HG03521 (cell line): Measurements from ENCODE around the gene UBQLN1.
"Not testable (repeated sequence)": the region's sequence is repeated elsewhere in the genome, so short reads cannot be mapped to it uniquely, and the experiment has no call there.

Source experiments
- ATAC-seq: cut with Tn5 transposase; IDR thresholded peaks from one replicate; pipeline ENCODE4 v1.9.1; 2021; ENCODE audit warnings: mild to moderate bottlenecking, moderate library complexity; ENCODE audit not compliant: unreplicated experiment

UBQLN1 gene

DNA sequence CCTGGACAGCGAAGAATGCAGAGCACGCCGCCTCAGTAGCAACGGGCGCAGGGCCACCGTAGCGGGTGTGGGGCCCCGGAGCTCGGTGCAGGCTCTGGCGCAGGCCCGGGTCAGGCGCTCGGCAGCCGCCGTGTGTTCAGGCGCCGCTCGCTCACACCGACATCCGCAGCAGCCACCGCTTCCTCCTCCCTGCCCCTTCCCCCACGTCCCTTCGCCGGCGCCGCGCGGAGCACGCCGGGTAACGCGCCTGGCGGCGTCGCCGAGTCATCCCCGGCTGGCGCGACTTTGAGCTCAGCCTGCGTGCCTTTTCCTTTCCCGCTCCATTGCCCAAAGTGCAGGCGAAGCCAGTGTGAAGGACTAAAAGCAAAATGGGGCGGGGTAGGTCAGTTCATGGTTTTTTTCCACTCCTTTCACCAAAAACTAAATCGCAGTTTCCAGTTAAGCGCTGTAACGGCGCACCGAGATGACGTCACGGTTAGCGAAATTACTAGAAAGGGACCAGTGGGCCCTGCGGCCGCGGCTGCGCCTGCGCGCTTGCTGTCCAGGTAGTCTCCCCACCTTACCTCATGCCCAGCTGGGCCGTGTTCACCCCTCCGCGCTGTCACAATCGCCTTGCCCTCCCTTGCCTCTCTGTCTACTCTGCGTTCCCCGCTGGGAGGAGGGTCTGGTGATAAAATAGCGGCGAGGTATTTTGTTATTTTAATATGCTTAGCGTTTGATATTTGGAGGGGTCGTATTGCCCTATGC is at the start of gene UBQLN1:
Gene UBQLN1, minus strand, starts transcription at position 191 of the 747 bp plus-strand sequence. CDS start 279 bp downstream, outside the sequence.
- peak; percentile 73 for ATAC-seq

DNA sequence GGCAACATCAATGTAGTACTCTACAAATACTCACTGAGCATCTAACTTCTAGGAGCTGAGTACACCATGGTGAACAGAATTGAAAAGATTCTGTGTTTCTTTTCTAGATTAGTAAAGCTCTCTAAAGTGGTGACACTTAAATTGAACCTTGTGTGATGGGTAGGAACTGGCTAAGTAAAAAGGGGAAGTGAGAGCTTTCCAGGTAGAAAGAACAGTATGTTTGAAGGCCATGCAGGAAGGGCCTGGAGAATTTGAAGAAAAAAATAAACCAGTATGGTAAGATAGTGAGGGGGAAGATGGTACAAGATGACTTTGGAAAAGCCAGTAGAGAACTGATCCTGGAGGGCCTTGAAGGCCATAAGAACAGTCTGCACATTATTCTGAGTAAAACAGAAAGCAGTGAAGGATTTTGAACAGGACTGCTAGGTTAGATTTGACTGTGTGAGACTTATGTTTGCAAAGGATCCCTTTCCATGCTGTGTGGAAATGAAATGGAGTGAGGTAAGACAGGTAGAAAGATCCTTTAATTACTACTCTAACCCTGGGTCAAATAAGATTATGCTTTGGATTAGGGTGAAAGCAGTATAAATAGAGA is 46.7 kb upstream of the UBQLN1 start:
- ATAC-seq: peak; percentile 51

DNA sequence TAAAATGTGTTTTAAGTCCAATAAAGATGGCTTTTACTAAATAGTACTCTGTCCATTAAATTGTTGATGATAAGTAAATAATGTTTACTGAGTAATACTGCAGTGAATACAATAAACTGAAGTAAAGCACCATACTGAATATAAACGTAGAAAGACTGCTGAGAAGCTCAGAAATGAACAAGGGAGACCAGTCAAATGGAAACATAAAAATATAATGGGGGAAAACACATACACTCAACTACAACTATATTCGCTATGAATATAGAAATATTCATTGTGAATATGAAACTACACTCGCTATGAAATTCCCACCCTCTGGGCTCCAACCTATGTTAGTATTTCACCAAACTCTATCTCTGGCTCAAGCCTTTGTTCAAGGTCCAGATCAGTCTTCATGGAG is 41.9 kb upstream of the UBQLN1 start:
- no peak for ATAC-seq

DNA sequence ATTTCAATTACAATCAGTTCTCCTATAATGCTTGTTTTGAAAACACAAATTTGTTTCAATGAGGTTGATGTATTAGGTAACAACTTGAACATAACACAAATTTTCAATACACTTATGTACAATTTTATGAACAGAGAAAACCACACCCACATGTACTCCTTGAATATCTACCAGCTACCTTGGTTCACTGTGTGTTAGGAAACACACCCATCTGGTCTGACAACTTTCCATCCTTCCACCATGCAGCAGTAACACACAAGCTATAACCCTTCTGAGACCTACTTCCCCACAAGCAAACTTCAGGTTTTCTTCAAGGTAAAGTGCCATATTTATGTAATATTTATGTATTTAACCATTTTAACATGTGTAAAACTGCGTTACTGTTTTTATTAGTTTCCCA is 36.4 kb upstream of the UBQLN1 start:
- no peak for ATAC-seq

DNA sequence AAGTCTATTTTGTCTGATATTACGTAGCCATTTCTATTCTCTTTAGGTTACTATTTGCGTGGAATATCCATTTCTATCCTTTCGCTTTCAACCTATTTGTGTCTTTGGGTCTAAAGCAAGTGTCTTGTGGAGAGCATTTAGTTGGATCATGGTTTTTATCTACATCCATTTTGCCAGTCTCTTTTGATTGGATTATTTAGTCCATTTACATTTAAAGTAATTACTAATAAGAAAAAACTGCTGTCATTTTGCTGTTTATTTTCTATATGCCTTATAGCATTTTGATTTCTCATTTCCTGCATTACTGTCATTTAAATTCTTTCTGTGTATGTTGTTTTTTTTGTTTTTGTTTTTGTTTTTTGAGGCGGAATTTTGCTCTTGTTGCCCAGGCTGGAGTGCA is 26.0 kb upstream of the UBQLN1 start:
- no peak for ATAC-seq

DNA sequence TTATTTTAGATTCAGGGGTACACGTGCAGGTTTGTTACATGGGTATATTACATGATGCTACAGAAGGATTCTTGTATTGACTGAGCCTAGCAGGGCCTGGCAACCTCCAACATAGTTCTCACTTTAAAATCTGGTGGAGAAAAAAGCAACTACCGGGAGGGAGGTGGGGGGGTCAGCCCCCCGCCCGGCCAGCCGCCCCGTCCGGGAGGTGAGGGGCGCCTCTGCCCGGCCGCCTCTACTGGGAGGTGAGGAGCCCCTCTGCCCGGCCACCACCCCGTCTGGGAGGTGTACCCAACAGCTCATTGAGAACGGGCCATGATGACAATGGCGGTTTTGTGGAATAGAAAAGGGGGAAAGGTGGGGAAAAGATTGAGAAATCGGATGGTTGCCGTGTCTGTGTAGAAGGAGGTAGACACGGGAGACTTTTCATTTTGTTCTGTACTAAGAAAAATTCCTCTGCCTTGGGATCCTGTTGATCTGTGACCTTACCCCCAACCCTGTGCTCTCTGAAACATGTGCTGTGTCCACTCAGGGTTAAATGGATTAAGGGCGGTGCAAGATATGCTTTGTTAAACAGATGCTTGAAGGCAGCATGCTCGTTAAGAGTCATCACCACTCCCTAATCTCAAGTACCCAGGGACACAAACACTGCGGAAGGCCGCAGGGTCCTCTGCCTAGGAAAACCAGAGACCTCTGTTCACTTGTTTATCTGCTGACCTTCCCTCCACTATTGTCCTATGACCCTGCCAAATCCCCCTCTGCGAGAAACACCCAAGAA is 21.0 kb upstream of the UBQLN1 start:
- ATAC-seq: not testable (repeated sequence)

DNA sequence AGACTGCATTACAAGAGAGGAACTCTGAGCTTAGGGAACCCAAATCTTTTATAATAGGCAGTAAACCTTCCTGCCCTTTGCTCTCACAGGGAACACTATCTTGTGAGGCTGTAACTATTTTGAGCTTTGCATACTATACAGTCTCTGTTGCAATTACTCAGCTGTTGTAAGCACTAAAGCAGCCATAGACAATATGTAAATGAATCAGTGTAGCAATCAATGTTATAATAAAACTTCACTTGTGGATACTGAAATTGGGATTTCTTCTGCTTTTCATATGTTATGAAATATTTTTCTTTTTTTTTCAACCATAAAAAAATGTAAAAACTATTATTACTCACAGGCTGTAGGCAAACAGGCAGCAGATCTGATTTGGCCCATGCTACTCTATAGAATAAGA is 16.7 kb upstream of the UBQLN1 start:
- ATAC-seq: no peak

DNA sequence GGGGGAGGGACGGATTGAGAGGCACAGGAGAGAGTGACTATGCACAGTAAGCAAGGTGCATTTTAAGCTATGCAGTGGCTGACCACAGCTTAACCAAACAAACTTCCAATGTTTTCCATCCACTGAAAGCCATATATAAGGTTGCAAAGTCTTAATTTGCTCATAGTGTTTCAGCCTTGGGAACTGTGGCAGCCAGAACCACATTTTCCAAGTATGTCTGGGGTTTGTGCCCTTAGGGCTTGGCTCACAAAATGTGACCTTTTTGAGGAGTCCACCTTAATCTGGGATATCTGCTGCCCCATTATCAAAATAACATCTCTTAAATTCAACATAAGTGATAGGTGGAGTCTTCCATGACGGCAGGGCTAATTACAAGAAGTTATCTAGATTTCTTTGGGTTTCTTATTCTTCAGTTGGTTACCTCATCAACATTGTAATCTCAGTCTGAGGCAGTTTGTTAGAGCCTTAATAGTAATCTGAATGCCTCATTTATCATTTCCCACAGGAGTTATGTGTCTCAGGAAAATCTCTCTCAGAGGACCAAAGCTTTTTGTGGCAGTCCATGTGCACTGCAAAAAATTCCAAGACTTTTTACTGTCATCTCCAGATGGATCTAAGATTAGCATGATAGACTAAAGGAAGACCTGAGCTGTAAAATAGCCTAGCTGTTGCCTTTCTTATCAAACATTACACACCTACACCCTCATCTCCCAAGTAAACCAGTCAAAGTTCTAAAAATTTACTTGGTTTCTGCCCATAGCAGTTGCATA is 15.2 kb upstream of the UBQLN1 start:
- no peak for ATAC-seq

DNA sequence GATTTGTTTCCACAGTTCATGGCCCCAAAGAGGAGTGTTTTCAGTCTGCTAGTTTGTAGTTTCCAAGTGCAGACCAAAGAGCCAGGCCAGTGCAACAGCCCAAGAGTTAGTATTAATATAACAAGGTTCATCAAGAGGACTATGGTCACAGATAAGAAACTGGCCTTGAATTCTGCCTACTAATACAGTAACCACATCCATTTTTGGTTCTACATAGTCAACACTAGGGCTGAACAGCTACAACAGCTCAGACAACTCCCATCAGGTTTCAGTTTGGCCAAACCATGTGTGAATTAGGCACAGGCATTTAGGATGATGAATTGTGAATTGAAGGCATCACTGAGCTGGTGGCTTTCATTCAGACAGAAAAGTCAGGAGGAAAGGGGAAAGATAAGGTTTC is 13.8 kb upstream of the UBQLN1 start:
- ATAC-seq: no peak

DNA sequence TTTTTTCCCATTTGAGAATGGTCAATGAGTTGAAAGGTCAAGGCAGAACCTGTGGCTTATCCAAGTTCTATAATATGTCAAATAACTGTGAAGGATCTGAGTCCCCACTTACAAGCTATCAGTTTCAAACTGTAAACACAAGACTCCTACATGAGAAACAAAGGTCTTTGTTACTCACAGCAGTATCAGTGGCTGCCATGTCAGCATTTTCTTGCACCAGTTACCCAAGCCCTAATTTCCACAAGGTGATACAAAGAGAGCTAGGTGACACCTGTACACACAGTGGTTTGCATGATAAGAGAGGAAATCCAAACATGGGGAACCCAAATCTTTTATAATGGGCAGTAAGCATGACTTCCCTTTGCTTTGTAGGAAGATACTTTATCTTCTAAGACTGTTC is 8.0 kb upstream of the UBQLN1 start:
- no peak for ATAC-seq

DNA sequence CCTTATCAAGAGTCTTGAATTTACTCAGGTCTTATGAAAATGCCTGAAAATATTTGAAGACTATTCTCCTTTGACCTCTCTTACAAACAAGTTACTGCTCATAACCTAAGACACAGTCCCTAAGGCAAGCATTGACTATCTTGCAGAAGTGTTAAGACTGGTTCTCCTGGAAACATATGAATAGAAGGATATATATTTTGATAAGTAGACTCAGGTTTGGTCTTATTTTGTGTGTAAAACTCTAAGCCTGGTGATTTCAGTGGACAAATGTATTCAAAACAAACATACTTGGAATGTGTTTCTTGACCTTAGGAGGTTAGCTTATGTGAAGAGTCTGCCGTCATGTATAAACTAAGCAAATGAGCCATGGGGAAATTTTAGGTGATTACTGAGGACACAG is 7.5 kb upstream of the UBQLN1 start:
- ATAC-seq: no peak

DNA sequence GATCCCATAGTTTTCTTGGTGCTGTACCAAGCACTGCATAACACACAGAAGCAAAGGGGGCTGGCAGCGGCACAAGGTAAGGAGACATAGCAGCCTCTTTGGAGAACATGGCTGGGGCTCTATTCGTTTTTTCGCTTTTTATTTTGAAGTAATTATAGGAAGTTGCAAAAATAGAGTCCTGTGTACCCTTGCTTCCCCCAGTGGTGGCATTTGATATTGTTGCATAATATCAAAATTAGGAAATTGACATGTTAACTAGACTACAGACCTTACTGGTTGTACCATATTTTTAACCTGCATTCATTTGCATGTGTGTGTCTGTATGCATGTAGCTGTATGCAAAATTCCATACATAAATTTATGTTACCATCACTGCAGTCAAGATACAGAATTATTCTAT is 6.6 kb upstream of the UBQLN1 start:
- no peak for ATAC-seq

DNA sequence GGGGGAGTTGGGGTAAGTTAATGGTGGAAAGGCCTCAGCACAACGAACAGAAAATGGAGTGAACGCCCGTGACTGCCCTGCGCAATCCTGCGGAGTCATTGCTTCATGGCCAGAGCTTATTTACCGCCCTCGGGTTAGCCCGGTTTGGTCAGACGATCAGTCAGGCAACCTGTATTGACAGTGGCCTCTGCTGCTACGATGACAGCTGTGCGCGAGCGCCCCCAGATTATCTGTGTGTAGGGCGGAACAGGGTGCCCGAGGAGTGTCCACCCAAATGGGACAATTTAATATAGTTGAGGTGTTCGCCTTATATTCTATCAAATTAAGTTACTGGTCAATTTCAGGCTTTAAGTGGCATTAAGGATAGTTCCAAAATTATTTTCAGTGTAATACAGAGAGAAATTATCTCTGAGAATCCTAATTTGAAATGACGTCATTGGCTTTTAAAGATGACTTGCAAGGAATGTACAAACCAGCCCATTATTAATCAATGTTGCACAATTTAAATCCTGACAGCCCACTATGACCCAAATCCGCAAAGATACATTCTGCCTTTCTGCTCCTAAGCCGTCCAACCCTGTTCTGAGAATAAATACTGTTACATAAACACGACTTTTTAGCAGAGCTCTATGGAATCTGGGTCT is 879 bp upstream of the UBQLN1 start:
- ATAC-seq: peak; percentile 45

DNA sequence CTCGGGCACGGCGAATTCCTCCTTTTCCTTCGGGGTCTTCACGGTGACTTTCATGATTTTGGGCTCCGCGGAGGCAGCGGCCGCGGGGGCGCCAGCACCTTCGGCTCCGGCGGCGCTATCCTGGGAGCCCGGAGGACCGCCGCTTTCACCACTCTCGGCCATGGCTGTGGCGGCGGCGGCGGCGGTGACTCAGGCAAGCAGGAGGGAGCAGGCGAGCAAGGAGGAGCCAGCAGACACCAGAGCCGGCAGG is 315 bp downstream of the UBQLN1 start:
- ATAC-seq: peak; percentile 32

DNA sequence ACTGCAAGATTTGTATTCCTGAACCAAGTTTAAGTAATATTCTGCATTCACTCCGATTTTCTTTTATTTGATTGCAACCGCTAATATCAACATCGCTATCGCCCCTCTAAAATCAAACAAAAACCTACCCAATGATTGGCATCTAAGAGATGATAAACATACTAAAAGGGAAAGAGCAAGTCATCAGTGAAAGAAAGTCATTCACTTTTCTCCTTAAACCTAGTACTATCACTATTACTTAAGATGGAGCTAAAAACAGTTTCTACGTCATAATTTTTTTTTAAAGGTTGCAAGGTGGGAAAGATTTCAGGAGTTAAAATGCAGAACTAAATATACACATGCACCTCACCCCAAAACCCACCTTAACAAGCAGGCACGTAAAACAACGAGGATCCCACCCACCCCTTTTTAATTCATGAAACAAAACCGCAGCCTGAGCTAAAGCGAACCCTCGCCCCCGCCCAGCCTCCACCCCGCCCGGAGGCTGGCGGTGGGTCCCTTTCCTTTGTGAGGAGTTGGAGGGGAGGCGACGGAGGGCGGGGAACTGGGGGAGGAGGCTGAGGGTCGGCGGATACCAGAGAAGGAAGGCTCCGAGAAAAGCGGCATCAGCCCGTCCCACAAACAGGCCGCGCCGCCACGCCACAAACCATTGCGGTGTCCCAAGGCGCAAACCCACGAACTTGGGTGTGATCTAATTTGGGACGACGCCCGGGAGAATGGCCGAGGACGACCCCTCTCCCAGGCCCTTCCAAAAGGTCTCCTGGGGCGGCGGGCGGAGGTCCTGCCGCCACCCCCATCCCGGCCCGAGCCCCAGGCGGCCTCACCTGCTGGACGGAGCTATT is 861 bp downstream of the UBQLN1 start:
- ATAC-seq: peak; percentile 12

DNA sequence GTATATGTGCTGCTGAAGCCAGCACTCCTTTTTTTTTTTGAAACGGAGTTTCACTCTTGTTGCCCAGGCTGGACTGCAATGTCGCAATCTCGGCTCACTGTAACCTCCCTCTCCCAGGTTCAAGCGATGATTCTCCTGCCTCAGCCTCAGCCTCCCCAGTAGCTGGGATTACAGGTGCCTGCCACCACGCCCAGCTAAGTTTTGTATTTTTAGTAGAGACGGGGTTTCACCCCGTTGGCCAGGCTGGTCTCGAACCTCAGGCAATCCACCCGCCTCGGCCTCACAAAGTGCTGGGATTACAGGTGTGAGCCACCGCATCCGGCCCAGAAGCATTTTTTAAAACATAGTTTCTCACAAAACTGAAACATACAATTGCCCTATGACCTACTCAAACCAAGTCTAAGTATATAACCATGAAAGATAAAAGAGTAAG is 2.5 kb downstream of the UBQLN1 start:
- not testable (repeated sequence) for ATAC-seq

DNA sequence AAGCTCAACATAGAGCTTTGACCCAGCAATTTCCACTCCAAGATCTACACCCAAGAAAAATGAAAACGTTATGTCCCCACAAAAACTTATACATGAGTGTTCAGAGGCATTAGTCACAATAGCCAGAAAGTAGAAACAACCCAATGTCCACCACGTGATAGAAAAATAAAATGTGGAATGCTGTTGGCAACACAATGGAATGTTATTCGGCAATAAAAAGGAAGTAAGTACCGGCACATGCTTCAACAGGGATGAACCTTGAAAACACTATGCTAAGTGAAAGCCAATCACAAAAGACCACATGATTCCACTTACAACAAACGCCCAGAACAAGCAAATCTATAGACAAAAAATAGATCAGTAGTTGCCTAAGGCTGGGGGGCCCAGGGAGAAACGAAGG is 6.0 kb downstream of the UBQLN1 start:
- no peak for ATAC-seq

DNA sequence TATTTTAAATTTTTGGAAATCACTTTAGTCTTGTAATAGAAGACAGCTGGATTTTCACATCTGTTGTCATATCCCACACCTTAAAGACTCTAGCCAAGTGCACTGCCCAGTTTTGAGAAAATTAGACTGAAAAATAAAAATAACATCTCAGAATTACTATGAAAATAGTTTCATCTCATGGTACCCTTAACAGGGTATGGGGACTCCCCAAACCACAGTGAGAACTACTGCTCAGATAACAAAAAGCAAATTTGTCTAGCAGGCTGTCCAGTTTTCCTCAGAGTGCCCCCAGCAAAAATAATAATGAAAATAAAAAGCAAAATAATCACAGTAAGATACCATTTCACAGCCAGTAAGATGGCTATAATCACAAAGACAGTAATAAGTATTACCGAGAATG is 6.5 kb downstream of the UBQLN1 start:
- no peak for ATAC-seq

DNA sequence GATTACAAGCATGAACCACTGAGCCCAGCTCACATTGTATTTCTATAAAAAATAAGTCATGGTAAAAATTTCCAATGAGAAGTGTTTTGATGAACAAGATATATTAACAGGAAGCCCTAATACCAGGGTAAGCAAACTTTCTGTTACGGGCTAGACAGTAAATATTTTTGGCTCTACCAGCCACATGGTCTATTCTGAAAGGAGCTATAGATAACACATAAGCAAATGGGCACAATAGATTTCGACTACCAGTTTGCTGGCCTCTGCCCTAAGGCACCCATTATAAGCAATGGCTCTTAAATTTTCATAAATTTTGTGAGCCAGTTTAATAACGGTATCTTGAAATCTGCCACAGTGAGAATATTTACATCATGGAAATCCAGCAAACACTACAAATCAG is 8.1 kb downstream of the UBQLN1 start:
- ATAC-seq: peak; percentile 35

DNA sequence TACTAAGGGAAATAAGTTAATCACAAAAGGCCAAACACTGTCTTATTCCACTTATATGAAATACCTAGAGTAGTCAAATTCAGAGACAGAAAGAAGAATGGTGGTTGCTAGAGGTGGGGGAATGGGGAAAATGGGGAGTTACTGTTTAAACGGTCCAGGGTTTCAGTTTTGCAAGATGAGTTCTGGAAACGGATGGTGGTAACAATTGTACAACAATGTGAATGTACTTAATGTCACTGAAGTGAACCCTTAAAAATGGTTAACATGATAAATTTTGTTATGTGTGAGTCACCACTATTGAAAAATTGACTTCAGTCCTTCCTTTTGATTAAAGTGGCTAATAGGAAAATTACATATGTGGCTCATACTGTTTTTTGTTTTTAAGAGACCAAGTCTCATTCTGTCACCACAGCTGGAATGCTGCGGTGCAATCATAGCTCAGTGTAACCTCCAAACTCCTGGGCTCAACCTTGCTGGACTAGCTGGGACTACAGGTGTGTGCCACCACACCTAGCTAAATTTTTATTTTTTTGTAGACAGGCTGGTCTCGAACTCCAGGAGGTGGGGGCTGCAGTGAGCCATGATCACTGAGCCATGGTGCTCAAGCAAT is 8.7 kb downstream of the UBQLN1 start:
- ATAC-seq: no peak
